HEK293 (cell line): ENCODE measurements around the gene MYO5C.

Experiments used
- HOXA7 ChIP-seq: sonication (generic); formaldehyde crosslinking; IDR thresholded peaks from 2 replicates; pipeline ENCODE4 v1.8.1; 2022; ENCODE audit warnings: missing genetic modification reagents, borderline replicate concordance
- KLF1 ChIP-seq: fragments of 450-650 bp; formaldehyde crosslinking; IDR thresholded peaks from 2 replicates; pipeline ENCODE4 v1.5.1; 2016; ENCODE audit warnings: missing biosample characterization, missing genetic modification characterization
- KLF9 ChIP-seq: fragments of 450-650 bp; formaldehyde crosslinking; IDR thresholded peaks from 2 replicates; pipeline ENCODE4 v1.5.1; 2016; ENCODE audit warnings: missing biosample characterization, missing genetic modification characterization, low read depth
- MYNN ChIP-seq: fragments of 450-650 bp; formaldehyde crosslinking; IDR thresholded peaks from 2 replicates; pipeline ENCODE4 v1.5.1; 2016; ENCODE audit warnings: missing biosample characterization, missing genetic modification characterization, borderline replicate concordance
- ZNF214 ChIP-seq: fragments of 450-650 bp; formaldehyde crosslinking; IDR thresholded peaks from 2 replicates; pipeline ENCODE4 v1.5.1; 2017; ENCODE audit warnings: missing biosample characterization, mild to moderate bottlenecking, missing genetic modification characterization, borderline replicate concordance
- TF ChIP-seq, protein P1 (sequence below): fragments of 450-650 bp; formaldehyde crosslinking; IDR thresholded peaks from 2 replicates; pipeline ENCODE4 v1.5.1; 2016; ENCODE audit warnings: missing biosample characterization, missing genetic modification characterization
- TF ChIP-seq, protein P2 (sequence below): fragments of 450-650 bp; formaldehyde crosslinking; IDR thresholded peaks from 2 replicates; pipeline ENCODE4 v1.5.1; 2016; ENCODE audit warnings: missing biosample characterization, missing genetic modification characterization

DNA sequence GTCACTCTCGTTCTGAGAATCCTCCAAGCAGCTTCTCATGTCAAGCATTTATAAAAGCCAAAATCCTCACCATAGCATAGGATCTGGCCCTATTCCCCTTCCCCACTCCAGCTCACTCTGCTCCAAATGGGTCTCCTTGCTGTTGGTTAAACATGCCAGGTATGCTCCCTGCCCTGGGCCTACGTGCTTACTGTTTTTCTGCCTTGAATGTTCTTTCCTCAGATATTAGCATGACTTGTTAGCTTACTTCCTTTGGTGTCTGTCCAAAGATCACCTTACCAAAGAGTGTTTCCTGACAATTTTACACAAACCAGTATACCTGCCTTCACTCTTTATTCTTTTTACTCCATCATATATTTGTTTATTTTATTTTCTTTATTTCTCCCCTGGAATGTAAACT lies 33.1 kb upstream of the MYO5C start:
- TF ChIP-seq, protein P1, sequence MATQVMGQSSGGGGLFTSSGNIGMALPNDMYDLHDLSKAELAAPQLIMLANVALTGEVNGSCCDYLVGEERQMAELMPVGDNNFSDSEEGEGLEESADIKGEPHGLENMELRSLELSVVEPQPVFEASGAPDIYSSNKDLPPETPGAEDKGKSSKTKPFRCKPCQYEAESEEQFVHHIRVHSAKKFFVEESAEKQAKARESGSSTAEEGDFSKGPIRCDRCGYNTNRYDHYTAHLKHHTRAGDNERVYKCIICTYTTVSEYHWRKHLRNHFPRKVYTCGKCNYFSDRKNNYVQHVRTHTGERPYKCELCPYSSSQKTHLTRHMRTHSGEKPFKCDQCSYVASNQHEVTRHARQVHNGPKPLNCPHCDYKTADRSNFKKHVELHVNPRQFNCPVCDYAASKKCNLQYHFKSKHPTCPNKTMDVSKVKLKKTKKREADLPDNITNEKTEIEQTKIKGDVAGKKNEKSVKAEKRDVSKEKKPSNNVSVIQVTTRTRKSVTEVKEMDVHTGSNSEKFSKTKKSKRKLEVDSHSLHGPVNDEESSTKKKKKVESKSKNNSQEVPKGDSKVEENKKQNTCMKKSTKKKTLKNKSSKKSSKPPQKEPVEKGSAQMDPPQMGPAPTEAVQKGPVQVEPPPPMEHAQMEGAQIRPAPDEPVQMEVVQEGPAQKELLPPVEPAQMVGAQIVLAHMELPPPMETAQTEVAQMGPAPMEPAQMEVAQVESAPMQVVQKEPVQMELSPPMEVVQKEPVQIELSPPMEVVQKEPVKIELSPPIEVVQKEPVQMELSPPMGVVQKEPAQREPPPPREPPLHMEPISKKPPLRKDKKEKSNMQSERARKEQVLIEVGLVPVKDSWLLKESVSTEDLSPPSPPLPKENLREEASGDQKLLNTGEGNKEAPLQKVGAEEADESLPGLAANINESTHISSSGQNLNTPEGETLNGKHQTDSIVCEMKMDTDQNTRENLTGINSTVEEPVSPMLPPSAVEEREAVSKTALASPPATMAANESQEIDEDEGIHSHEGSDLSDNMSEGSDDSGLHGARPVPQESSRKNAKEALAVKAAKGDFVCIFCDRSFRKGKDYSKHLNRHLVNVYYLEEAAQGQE, result no peak
- TF ChIP-seq, protein P2, sequence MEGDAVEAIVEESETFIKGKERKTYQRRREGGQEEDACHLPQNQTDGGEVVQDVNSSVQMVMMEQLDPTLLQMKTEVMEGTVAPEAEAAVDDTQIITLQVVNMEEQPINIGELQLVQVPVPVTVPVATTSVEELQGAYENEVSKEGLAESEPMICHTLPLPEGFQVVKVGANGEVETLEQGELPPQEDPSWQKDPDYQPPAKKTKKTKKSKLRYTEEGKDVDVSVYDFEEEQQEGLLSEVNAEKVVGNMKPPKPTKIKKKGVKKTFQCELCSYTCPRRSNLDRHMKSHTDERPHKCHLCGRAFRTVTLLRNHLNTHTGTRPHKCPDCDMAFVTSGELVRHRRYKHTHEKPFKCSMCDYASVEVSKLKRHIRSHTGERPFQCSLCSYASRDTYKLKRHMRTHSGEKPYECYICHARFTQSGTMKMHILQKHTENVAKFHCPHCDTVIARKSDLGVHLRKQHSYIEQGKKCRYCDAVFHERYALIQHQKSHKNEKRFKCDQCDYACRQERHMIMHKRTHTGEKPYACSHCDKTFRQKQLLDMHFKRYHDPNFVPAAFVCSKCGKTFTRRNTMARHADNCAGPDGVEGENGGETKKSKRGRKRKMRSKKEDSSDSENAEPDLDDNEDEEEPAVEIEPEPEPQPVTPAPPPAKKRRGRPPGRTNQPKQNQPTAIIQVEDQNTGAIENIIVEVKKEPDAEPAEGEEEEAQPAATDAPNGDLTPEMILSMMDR, result no peak
- no peak for TF ChIP-seq ZNF214 (tag by site-specific recombination)
- TF ChIP-seq KLF1 (tag by site-specific recombination), result no peak
- no peak for TF ChIP-seq HOXA7 (CRISPR knock-in tag)
- TF ChIP-seq MYNN, result no peak
- TF ChIP-seq KLF9 (tag by site-specific recombination), result no peak
